PFSK-1 (cell line): ENCODE results near the gene LPIN2.

ENCODE experiments used
- POLR2AphosphoS5 ChIP-seq: IDR thresholded peaks from 2 replicates; pipeline ENCODE4 v1.6.1; 2012; ENCODE audit warnings: low read depth, mild to moderate bottlenecking, control low read depth, low read length, moderate library complexity
- TF ChIP-seq, protein P1 (sequence below), 2 experiments: IDR thresholded peaks; 2 replicates each; pipeline versions ENCODE4 v1.6.1 to v1.8.0; 2011 to 2012; ENCODE audit warnings: low read depth in 2 of 2, low read length in 2 of 2, control low read depth in 1 of 2, inconsistent platforms in 1 of 2, mild to moderate bottlenecking in 1 of 2, moderate library complexity in 1 of 2; ENCODE audit not compliant: insufficient read depth in 1 of 2

DNA sequence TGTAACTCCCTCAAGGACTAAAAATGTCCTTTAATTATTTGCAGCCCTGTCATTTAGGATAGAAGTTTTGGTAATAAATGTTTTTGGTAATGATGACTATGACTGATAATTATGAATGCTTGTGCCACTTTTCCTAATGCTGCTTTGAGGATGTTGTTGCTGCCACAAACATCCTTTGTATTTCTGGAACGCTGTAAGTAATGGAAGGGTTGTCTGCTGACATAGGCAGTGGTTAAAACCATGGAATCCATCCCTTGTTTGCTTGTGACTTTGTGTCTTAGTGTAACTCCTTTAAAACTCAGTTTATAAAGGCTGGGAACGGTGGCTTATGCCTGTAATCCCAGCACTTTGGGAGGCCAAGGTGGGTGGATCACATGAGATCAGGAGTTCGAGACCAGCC is 19.8 kb upstream of the LPIN2 start:
- TF ChIP-seq POLR2AphosphoS5 = no peak
- TF ChIP-seq, protein P1, sequence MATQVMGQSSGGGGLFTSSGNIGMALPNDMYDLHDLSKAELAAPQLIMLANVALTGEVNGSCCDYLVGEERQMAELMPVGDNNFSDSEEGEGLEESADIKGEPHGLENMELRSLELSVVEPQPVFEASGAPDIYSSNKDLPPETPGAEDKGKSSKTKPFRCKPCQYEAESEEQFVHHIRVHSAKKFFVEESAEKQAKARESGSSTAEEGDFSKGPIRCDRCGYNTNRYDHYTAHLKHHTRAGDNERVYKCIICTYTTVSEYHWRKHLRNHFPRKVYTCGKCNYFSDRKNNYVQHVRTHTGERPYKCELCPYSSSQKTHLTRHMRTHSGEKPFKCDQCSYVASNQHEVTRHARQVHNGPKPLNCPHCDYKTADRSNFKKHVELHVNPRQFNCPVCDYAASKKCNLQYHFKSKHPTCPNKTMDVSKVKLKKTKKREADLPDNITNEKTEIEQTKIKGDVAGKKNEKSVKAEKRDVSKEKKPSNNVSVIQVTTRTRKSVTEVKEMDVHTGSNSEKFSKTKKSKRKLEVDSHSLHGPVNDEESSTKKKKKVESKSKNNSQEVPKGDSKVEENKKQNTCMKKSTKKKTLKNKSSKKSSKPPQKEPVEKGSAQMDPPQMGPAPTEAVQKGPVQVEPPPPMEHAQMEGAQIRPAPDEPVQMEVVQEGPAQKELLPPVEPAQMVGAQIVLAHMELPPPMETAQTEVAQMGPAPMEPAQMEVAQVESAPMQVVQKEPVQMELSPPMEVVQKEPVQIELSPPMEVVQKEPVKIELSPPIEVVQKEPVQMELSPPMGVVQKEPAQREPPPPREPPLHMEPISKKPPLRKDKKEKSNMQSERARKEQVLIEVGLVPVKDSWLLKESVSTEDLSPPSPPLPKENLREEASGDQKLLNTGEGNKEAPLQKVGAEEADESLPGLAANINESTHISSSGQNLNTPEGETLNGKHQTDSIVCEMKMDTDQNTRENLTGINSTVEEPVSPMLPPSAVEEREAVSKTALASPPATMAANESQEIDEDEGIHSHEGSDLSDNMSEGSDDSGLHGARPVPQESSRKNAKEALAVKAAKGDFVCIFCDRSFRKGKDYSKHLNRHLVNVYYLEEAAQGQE (IDR thresholded peaks at IDR 0.05; ENCODE audit: insufficient read depth in 1 of 2, low read depth in 2 of 2, low read length in 2 of 2) = no peak
